Measurements from ENCODE around the gene SMYD5. TPM values are rescaled to one million over a fixed set of nuclear protein-coding genes. Genes with fewer than 3 reads are reported as not detected.

The SMYD5 gene
- total RNA-seq, 1 donor from 2014 or later, result 15.4 TPM

DNA sequence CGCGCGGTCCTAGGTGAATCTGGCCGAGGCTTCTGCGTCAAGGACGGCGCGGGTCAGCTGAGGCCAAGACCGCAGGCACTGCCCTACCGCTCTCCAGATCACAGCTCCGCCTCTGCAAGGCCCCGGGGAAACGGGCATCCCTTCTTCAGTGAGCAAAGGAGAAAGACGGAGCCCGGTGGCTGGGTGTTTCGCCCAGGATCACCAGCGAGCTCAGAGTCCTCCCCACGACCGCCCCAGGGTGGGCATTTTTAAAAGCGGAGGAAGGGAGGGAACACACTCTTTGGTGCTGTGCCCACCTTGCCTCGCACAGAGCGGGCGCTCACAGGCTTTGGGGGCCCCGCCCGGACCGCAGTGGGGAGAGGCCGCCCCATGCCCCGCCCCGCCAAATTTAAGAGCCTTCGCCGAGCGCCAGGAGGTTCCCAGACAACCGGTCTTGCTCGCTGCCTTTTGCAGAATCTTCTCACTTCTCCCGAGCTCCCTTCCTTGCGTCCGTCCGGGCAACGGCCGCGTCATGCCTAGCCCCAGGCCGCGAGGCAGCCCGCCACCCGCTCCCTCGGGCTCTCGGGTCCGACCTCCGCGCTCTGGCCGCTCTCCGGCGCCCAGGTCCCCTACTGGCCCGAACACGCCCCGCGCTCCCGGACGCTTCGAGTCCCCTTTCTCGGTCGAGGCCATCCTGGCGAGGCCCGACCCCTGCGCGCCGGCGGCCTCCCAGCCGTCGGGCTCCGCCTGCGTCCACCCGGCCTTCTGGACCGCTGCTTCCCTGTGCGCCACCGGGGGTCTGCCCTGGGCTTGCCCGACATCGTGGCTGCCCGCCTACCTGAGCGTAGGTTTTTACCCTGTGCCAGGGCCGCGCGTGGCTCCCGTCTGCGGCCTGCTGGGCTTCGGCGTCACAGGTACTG, 11.6 kb upstream of the SMYD5 start, which contains the start of gene NOTO:
NOTO (plus strand) TSS at position 419 of the 899 bp plus-strand sequence; CDS start at position 512, 93 bp downstream.
- DNase-seq (no peak), ATAC-seq (peak; percentile 57)
- intact Hi-C loops (cut with micrococcal nuclease), result no loop called here

DNA sequence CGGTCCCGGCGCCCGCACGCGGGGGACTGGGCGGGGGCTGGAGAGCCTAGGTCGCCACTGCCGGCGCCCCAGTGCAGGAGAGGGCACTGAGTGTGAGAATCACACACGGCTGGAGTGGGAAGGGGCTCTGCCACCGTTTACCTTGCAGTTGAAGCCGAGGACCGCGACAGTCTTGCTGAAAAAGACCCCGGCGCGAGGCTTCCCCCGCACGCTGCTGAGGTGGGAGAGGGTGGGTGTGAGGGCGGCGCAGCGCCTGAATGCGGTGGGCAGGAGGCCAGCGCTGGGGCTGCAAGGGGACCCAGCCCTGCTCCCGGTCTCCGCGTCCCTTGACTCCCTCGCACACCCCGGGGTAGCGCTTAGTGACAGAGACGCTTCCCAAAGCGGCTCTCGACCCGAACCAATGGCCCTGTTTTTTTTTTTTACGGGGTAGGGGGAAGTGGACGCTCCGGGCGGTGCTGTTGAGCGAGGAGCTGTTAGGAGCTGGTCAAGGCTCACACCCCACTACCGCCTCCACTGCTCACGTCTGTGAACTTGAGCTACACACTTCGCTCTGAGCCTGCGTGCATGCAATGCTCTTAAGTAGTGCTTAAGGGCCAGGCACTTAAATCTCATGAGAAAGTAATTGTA, 10.9 kb upstream of the SMYD5 start:
- intact Hi-C loops (cut with micrococcal nuclease), result no loop called here
- DNase-seq (no peak), ATAC-seq (peak; percentile 31)

DNA sequence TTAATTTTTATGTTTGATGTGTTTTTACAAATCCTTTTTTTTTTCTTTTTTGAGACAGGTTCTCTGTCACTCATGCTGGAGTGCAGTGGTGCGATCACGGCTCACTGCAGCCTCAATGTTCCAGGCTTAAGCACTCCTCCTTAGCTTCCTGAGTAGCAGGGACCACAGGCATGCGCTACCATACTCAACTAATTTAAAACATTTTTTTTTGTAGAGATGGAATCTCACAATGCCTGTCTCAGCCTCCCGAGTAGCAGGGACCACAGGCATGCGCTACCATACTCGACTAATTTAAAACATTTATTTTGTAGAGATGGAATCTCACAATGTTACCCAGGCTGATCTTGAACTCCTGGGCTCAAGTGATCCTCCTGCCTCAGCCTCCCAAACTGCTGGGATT, 8.4 kb upstream of the SMYD5 start:
- intact Hi-C loops (cut with micrococcal nuclease), result no loop called here
- ATAC-seq (no peak), DNase-seq (no peak)

DNA sequence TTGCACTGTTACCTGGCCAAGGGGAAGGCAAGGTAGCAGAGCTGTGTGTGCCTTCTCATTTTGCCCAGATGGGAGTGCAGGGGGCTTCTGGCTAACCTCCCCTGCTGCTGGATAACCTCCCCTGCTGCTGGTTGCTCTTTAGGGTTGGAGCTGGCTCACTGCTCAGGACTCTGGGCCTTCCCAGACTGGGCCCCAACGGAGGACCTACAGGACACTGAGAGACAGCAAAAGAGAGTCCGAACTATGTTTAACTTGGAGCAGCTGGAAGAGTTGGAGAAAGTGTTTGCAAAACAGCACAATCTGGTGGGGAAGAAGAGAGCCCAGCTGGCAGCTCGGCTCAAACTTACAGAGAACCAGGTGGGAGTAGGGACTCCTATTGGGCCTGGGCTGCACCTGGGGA, 5.8 kb upstream of the SMYD5 start:
- ATAC-seq, result no peak
- intact Hi-C loops (cut with micrococcal nuclease), result no loop called here

DNA sequence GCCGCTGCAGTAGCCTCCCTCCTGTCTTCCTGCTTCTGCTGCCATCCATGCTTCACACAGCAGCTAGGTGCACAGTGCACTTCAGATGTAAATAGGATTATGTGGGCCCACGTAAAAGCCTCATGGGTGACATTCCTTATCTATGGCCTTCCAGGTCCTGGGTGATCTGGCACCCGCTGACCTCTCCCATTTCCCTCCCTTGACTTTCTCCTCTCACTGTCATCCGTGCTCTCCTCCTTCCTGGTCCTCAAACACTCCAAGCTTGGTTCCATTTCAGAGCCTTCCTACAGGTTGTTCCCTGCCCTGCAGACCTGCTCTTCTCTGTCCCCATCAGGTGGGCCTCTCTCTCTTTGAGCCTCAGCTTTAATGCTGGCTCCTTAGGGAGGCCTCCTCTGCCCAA, 4.0 kb upstream of the SMYD5 start:
- intact Hi-C loops (cut with micrococcal nuclease), result no loop called here
- DNase-seq, result no peak
- no peak for ATAC-seq

More for the DNA sequence above, 5.8 kb upstream of the SMYD5 start:
- no peak for DNase-seq

DNA sequence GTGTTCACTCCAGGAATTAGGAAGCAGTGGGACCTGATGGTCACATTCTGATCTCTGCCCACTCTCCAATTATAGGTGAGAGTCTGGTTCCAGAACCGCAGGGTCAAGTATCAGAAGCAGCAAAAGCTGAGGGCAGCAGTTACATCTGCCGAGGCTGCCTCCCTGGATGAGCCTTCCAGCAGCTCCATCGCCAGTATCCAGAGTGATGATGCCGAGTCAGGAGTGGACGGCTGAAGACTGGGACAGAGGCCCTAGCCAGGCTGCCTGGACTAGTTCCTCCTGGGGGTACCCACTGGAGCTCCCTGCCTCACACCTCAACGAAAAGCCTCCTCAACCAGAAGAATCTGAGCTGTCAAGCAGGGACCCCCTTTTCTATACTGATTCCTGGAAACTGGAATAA, 3.3 kb upstream of the SMYD5 start:
- DNase-seq, result no peak
- intact Hi-C loops (cut with micrococcal nuclease), result no loop called here
- ATAC-seq, result no peak

DNA sequence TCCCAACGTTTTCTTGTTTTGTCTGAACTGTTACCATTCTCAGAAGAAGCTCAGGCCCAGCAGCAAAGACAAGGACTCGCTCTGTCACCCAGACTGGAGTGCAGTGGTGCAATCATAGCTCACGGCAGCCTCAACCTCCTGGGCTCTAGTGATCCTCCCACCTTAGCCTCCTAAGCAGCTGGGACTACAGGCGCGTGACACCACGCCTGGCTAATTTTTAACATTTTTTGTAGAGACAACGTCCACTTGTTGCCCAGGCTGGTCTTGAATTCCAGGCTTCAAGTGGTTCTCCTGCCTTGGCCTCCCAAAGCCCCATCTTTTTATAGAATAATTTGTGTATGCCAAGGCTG, 2.0 kb upstream of the SMYD5 start:
- intact Hi-C loops (cut with micrococcal nuclease), result no loop called here
- ATAC-seq (no peak), DNase-seq (no peak)

DNA sequence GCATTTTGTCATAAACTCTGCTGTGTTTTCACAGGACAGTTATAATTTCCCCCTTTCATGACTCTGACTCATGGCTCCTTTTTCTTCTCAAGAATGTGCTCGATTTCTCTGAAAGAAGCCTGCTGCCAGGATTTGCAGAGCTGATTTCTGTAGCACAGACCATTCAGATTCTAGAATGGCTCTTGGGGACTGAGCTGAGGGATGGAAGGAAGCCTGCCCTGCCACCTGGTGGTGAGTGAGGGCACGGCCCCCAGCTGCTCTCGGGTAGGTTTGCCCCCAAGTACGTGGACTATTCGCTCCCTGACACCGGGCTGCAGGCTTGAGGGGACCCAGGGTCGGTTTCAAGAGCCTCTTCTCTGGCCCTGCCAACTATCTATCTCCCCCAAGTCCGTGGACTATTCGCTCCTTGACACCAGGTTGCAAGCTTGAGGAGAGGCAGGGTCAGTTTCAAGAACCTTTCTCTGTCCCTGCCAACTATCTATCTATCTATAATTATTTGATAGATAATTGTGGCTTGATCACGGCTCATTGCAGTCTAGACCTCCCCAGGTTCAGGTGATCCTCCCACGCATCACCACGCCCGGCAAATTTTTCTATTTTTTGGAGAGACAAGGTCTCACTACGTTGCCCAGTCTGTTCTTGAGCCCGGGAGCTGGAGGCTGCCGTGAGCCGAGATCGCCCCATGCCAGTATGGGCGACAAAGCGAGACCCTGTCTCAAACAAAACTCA, 1.4 kb upstream of the SMYD5 start:
- DNase-seq, result peak; percentile 78
- intact Hi-C loops (cut with micrococcal nuclease), result no loop called here
- peak; percentile 69 for ATAC-seq

DNA sequence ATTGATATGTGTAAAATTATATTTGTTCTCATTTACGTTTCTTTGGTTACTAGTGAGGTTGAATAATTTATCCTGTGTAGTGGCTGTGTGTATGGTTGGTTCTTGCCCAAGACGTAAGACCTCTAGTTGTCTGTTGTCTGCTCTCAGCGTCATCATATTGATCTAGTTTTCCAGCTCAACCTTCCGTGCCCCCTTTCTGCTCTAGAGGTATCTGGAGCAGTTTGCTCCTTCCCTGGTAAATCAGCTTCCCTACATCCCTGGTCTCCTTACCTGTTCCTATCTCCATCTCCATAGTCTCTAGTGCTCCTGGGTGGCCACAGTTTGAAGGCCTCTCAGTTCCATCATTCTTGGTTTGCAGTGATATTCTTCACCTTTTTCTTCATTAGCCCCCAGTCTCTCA, 1.2 kb downstream of the SMYD5 start:
- no peak for ATAC-seq
- intact Hi-C loops (cut with micrococcal nuclease), result no loop called here
- DNase-seq, result no peak

DNA sequence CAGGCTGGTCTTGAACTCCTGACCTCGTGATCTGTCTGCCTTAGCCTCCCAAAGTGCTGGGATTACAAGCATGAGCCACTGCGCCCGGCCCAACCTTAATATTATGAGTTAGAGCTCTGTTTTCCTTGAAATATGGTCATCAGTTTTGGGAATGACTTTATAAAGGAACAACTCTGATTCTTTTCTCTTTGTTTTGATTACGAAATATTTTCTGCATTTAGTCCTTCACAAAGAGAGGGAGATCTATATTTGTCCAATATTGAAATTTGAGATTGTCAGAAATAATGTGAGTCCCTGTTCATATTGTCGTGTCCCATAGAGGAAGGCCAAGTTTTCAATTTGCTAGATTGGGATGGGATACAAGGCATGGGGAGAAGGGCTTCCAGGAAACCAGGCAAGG, 3.1 kb downstream of the SMYD5 start:
- intact Hi-C loops (cut with micrococcal nuclease), result no loop called here
- ATAC-seq (no peak), DNase-seq (no peak)

DNA sequence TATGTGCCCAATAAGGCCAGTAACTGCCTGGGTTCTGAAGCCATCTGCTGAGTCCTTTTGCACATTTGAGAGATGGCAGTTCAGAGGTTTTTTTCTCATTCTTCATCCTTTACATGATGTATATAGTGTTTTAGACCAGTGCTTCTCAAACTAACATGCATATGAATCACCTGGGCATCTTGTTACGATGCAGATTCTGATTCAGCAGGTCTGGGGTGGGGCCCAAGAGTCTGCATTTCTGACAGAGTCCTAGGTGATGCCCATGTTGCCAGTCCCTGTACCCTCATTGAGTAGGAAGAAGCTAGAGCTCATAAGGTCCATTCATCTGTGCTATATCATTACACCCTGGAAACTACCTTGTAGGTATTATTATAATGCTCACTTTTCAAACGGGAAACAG, 3.8 kb downstream of the SMYD5 start:
- intact Hi-C loops (cut with micrococcal nuclease), result no loop called here
- no peak for DNase-seq
- ATAC-seq, result no peak

DNA sequence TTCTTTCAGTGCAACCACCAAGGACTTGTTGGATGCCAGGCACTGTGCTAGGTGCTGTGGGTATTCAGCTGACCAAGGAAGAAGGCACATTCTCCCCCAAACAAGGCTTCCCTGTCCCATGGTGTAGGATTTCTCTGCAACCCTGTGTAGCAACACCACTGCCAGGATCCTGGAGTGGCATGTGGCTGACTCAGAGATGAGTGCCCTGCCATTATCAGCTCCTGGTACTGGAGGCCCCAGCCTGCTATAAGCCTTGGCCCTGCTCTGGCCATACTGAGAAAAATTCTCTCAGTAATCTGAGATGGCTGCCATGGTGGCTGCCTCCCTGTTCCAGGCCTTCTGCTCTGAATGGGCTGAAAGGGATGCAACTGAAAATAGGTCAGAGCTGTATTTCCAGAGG, 4.3 kb downstream of the SMYD5 start:
- no peak for DNase-seq
- ATAC-seq, result peak; percentile 45
- intact Hi-C loops (cut with micrococcal nuclease), result no loop called here

DNA sequence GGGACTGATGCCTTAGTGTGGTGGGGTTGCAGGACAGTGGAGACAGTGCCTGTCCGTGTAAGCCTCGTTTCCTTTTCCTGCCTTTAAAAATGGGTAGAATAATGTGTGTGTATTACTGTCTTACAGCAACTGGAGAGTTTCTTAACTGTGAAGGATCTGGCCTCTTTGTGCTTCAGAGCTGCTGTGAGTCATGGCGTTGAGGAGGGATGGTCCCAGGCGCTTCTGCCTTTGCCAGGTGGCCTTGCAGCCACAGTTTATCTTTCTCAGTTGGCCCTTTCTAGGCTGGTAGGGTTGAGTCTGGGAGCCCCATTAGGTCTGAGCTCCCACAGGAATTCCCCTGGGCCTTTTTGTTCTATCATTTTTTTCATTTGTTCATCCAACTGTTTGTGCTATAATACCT, 9.8 kb downstream of the SMYD5 start:
- ATAC-seq, result no peak

DNA sequence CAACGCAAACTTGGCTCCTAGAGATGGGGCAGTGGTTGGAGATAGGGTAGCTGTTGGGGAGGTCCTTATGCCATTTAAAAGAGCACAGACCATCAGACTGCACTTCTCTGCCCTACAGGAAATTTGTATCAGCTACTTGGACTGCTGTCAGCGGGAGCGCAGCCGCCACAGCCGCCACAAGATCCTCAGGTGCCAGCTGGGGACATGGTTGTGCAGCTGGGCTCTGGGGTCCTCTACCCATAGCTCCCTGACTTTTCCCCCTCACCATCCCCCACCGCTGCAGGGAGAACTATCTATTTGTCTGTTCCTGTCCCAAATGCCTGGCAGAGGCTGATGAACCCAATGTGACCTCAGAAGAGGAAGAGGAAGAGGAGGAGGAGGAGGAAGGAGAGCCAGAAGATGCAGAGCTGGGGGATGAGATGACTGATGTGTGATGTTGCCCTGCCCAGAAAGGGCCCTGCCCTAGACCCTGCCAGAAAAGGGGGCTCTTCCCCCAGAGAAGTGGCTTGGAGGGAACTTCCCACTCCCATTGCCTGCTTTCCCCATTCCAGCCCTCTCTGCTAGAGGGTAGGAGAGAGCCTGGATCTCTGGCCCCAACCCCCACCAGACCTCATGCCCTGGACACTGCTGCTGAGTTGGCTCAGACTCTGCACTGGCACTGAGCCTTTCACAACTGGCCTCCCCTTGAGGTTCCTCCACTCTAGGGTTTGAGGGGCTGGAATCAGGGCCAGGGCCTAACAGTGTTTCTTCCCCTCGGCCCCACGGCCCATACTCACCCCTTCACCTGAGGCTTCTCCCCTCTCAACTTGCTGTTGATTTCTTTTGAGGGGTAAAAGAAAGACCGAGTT, 11.7 kb downstream of the SMYD5 start:
- intact Hi-C loops (cut with micrococcal nuclease), result no loop called here
- DNase-seq (no peak), ATAC-seq (peak; percentile 60)

More for the DNA sequence above, 9.8 kb downstream of the SMYD5 start:
- DNase-seq, result no peak
- intact Hi-C loops (cut with micrococcal nuclease), result no loop called here

DNA sequence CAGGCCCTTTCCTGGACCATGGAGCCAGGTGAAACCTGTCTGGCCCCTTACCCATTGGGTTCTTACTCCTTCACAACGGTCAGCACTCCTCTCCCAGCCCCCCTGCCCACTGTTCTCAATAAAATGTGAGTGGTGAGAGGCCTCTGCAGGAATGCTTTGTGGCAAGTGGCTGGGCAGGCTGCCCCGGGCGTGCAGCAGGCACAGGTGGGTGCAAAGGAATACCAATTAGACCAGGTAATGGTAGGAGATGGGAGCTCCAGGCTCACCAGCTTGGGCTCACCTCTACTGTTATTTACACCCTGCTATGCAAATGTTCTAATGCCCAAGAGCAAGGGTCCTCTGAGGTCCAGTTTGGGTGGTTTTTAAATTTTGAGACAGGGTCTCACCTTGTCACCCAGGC, 13.0 kb downstream of the SMYD5 start:
- ATAC-seq, result no peak
- intact Hi-C loops (cut with micrococcal nuclease), result no loop called here
- no peak for DNase-seq

DNA sequence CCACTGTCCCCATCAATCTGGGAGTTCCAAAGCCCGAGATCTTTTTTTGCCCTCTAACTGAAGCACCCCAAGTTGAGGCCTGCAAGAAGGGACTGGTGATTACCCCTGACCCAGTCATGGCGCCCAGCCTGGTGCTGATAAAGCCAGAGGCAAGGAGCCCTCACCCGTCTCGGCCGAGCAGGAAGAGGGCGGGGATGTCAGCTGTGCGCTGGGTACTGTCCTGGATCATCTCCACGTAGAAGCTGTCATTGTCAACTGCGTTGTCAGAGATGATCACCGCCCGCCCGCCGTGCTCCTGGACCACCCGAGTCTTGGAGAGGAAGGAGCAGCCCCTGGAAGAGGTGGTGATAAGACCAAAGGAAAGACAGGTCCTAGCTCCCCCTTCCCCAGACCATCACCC, 14.6 kb downstream of the SMYD5 start:
- ATAC-seq (no peak), DNase-seq (no peak)
- intact Hi-C loops (cut with micrococcal nuclease), result no loop called here

DNA sequence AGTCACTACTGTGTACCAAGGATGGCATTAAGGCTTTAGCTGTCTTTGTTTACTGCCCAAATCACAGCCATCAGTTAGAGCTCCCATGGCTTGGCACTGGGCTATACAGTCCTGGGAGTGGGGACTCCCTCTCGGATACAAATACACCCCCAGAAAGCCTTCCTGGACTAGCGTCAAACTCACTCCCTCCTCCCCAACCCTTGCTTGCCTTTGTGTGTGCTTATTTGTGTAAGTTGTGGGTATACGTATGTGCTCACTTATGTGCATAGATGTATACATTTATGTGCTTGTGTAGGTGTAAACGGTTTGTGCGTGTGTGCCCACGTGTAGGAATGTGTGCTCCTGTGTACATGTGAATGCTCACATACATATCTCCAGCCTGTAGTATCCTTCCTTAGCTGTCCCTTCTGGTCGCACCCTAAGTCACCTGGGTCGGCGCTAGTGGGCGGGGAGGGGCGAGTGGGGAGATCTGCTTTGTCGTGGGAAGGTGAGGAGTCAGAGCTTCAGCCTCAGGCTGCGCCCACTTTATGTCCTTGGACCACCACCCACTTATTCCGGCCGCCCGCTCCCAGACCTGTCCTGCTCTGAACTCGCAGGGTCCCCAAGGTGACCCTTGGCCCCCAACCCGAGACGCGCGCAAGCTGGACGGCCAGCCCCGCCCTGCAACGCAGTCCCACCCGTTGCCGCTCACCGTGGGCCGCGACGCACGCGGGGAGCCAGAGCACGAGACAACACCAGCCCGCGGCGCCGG, 18.5 kb downstream of the SMYD5 start:
- ATAC-seq (peak; percentile 0), DNase-seq (no peak)
- intact Hi-C loops (cut with micrococcal nuclease), result no loop called here

DNA sequence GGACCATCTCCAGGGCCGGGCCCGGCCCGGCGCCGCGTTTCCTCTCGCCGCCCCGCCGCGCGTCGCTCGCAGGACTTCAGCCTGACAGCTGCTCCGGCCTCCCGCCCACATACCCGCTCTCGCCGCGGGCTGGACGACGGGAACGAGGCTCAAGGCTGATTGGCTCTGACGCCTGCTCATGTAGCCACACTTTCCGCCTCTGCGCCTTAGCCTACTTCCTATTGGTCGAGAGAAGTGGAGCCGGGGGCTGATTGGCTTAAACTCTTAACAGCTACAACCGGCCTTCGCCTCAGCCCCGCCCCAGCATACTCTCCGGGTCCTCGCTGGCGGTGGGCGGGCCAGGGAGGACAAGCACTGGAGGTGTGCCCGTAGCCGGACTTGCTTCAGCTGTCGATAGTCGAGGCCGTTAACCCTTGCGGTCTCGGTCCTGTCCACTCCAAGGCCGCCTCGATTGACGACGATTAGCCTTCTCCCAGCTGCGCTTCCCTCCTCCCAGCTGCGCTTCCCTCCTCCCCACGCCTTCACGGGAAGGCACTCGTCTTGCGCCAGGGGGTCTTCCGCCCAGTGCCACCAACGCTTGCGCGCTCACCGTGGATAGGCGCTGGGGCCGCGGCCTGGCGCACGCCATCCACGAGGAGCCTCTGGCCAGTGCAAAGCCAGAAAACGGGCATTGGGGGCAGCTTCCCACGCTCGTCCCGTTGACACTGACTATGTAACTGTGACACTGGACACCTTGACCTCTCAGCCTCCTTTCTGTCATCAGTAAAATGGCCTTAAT, 19.3 kb downstream of the SMYD5 start, which contains the start of gene PRADC1:
PRADC1 (minus strand) TSS at position 86 of the 778 bp plus-strand sequence; CDS start at position 7, 79 bp downstream.
- peak; percentile 97 for DNase-seq
- intact Hi-C loops (cut with micrococcal nuclease), result no loop called here
- ATAC-seq, result peak; percentile 93
